ENCODE measurements around the gene MRGPRG.

DNA sequence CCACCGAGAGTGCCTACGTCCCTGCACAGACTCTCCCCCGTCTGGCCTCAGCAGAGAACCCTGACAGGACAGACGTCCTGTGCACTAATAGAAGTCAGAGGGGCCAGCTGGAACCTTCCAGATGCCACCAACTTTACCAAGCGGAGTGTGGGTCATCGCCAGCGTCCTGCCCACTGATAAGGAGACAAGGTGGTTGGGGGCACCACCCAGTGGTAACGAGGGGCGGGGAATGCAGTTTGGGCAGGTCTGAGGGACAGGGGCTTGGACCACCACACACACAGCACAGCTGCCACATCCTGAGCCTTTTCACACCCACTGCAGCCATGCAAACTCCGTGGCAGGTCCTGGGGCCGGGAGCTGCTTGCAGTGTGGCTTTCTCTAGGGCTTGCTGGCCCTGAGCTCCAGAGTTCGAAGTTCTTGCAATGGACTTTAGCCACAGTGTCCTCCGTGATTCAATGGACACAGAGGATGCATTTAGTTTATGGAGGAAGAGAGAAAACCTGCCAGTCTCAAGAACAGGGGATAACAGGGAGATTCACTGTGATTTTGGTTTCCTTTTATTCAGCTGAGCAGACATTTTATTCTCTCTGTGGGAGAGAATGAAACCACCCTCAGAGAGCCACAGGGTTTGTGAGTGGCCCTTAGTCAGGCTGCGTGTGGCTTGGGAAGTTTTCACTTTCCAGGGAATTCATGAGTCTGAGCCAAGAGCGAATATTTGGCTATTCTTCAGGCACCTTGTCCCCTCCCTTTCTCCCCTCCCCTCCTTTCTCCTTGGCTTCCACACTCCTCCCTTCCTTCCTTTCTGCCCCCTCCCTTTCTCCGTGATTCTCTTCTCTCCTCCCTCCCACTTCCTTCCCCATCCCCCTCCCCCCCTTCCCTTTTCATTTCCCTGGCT is 13.1 kb downstream of the MRGPRG start:
- TF ChIP-seq, protein P1, sequence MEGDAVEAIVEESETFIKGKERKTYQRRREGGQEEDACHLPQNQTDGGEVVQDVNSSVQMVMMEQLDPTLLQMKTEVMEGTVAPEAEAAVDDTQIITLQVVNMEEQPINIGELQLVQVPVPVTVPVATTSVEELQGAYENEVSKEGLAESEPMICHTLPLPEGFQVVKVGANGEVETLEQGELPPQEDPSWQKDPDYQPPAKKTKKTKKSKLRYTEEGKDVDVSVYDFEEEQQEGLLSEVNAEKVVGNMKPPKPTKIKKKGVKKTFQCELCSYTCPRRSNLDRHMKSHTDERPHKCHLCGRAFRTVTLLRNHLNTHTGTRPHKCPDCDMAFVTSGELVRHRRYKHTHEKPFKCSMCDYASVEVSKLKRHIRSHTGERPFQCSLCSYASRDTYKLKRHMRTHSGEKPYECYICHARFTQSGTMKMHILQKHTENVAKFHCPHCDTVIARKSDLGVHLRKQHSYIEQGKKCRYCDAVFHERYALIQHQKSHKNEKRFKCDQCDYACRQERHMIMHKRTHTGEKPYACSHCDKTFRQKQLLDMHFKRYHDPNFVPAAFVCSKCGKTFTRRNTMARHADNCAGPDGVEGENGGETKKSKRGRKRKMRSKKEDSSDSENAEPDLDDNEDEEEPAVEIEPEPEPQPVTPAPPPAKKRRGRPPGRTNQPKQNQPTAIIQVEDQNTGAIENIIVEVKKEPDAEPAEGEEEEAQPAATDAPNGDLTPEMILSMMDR (conservative IDR thresholded peaks at IDR 0.05; ENCODE audit: low read length) = no peak
- TF ChIP-seq EZH2phosphoT487 (IDR thresholded peaks at IDR 0.05; ENCODE audit: borderline replicate concordance, low read depth, low read length) = no peak
